Right ventricle myocardium inferior (tissue), 1 donor: ENCODE measurements around the gene C19orf81. TPM values are rescaled to one million over a fixed set of nuclear protein-coding genes. Genes with fewer than 3 reads are reported as not detected.
"Not testable (repeated sequence)": the region's sequence is repeated elsewhere in the genome, so short reads cannot be mapped to it uniquely, and the experiment has no call there.

Source experiments
- ATAC-seq: fragments of 200-7000 bp; cut with Tn5 transposase; one replicate; pipeline ENCODE4 v1.9.1; 2020; ENCODE audit warnings: mild to moderate bottlenecking, moderate library complexity
- DNase-seq: peaks from one replicate; pipeline ENCODE4 v3.0.0; 2021; ENCODE audit errors: missing footprints
- intact Hi-C: fragments of 100-400 bp; cut with DNase I; formaldehyde crosslinking; loops from one replicate; pipeline ENCODE4 v1.11.0; 2022
- long read RNA-seq: library from polyadenylated mRNA; unstranded; transcript quantifications from one replicate; pipeline ENCODE4 v2.0.0, GENCODE V29; 2021
- total RNA-seq: library from RNA; stranded (reverse); fragmentation: NEBNext Ultra II Directional; extraction: Animal tissue kit (Norgen Biotek cat#: 25700); gene quantifications from one replicate; pipeline ENCODE4 v1.2.1, GENCODE V29; 2021
- donor health status: DM: no; HTN: yes; CAD: no; lungs with severe emphysema.

Gene C19orf81
- 2.5 TPM for total RNA-seq
- long read RNA-seq, partial matches to known transcripts = 0 of 2 reads
- long read RNA-seq, other reads (novel, unspliced or antisense) = 2 of 2 reads

- DNase-seq (no peak), ATAC-seq (no peak)
- intact Hi-C loops = no loop called here
Observed at GRCh38 chr19:50649433-50650391, at the start of gene C19orf81. TSS of gene C19orf81 (plus strand) at chr19:50649445. CDS start at chr19:50649445, 0 bp downstream.

- DNase-seq (no peak), ATAC-seq (no peak)
- intact Hi-C loops = no loop called here
Observed at GRCh38 chr19:50601407-50602088, 47.7 kb upstream of the C19orf81 start.

- intact Hi-C loops = no loop called here
- ATAC-seq = no peak
- no peak for DNase-seq
Observed at GRCh38 chr19:50602089-50602422, 47.2 kb upstream of the C19orf81 start.

- intact Hi-C loops = no loop called here
- DNase-seq = no peak
- no peak for ATAC-seq
Observed at GRCh38 chr19:50602496-50602895, 46.7 kb upstream of the C19orf81 start.

DNA sequence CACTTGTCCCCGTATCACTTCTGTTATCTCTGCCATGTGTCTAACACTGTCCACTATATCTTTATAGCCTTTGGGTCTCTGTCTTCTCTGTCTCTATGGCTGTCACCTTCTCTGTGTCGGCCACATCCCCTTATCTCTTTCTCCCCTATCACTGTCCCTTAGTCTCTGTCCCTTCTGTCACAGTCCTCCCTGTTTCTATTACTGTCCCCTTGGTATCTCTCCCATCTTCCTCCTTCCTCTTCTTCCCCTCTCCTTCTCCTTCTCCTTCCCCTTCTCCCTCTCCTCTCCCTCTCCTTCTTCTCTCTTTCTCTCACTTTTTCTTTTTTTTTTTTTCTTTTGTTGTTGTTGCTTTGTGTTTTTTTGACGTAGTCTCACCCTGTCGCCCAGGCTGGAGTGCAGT lies 46.3 kb upstream of the C19orf81 start:
- no peak for DNase-seq
- no peak for ATAC-seq

DNA sequence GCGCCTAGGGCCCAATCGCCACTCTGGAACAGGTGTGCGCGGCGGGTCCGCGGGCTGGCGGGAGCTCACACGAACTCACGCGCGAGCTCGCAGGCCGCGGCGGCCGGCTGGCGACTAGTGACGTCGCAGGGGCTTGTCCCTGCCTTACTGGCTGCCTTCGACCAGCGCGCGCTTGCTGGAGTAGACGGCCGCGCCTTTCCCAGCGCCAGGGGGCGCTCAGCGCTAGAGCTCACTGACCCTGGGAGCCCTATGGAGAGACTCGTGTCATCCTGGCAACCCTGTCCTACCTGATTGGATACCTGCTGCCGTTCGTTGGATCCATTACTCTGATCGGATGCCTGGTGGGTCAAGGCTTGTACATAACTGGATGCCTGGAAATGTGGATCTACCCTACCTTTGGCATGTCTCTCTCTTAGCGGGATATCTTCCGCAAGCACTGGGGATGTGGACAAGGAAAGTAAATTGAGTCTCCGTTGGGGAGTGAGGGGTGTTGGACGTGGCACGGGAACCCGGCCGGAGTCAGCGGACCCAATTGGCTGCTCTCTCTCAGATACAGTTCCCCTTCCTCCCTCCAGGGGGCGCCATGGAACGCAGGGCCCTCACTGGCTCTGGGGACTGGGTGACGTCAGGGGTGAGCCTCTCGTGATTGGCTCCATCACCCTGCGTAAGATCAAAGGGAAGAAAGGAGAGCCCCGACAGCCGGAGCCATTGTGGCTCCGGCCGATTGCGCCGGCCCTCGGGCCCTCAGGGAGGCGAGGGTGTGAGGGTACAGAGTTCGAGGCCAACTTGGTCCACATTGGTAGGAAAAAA lies 44.8 kb upstream of the C19orf81 start:
- ATAC-seq, DNase-seq, intact Hi-C loops: not testable (repeated sequence)

More for the DNA sequence above, 46.3 kb upstream of the C19orf81 start:
- intact Hi-C loops = no loop called here

DNA sequence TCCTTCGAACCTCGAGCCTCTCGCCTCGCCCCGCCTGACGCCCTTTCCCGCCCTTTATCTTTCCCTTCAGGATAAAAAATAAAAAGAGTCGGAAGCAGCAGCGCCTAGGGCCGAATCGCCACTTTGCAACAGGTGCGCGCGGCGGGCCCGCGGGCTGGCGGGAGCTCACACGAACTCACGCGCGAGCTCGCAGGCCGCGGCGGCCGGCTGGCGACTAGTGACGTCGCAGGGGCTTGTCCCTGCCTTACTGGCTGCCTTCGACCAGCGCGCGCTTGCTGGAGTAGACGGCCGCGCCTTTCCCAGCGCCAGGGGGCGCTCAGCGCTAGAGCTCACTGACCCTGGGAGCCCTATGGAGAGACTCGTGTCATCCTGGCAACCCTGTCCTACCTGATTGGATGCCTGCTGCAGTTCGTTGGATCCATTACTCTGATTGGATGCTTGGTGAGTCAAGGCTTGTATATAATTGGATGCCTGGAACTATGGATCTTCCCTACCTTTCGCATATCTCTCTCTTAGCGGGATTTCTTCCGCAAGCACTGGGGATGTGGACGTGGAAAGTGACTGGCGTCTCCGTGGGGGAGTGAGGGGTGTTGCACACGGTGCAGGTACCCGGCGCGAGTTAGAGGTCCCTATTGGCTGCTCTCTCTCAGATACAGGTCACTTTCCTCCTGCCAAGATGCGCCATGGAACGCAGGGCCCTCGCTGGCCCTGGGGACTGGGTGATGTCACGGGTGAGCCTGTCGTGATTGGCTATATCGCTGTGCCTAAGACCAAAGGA lies 43.0 kb upstream of the C19orf81 start:
- DNase-seq, ATAC-seq, intact Hi-C loops: not testable (repeated sequence)

- ATAC-seq = no peak
- intact Hi-C loops = no loop called here
Observed at GRCh38 chr19:50607388-50607787, 41.9 kb upstream of the C19orf81 start.

DNA sequence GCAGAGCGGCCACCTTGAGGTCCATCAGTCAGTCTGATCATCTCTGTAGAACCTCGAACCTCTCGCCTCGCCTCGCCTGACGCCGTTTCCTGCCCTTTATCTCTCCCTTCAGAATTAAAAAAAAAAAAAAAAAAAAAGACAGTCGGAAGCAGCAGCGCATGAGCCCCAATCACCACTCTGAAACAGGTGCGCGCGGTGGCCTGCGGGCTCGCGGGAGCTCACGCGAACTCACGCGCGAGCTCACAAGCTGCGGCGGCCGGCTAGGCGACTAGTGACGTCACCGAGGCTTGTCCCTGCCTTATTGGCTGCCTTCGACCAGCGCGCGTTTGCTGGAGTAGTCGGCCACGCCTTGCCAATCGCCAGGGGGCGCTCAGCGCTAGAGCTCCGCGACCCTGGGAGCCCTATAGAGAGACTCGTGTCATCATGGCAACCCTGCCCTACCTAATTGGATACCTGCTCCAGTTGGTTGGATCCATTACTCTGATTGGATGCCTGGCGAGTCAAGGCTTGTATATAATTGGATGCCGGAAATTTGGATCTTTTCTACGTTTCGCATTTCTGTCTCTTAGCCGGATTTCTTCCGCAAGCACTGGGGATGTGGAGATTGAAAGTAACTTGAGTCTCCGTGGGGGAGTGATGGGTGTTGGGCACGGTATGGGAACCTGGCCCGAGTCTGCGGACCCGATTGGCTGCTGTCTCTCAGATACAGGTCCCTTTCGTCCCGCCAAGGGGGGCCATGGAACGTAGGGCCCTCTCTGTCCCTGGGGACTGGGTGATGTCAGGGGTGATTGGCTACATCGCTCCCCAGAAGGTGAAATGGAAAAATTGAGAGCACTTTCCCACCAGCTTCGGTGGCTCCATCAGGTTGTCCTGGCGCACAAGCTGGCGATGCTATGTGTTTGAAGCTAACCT lies 41.1 kb upstream of the C19orf81 start:
- ATAC-seq = peak; percentile 39
- peak; percentile 84 for DNase-seq
- intact Hi-C loops = no loop called here

More at GRCh38 chr19:50607388-50607787, 41.9 kb upstream of the C19orf81 start:
- DNase-seq = no peak

DNA sequence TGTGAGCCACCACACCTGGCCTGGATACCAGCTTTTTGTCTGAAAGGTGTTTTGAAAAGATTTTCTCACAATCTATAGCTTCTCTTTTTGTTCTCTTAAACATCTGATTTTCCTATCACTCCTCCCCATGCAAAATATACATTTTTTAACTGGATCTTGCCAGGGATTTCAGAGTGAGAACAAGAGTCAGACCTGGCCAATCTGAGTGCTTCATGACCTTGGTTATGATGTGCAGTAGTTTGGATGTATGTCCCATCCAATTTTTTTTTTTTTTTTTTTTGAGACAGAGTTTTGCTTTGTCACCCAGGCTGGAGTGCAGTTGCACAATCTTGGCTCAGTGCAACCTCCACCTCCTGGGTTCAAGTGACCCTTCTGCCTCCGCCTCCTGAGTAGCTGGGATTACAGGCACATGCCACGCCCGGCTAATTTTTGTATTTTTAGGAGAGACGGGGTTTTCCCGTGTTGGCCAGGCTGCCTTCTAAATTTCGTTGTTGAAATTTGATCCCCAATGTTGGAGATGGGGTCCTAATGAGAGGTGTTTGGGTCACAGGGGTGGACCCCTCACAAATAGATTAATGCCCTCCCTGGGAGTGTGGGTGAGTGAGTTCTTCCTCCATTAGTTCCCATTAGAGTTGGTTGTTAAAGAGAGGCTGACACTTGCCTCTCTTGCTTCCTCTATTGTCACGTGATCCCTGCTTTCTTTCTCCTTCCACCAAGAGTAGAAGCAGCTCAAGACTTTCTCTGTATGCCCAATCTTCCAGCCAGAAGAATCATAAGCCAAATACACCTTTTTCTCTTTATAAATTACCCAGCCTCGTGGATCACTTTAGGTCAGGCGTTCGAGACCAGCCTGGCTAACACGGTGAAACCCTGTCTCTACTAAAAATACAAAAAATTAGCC lies 36.5 kb upstream of the C19orf81 start:
- intact Hi-C loops, ATAC-seq, DNase-seq: not testable (repeated sequence)

DNA sequence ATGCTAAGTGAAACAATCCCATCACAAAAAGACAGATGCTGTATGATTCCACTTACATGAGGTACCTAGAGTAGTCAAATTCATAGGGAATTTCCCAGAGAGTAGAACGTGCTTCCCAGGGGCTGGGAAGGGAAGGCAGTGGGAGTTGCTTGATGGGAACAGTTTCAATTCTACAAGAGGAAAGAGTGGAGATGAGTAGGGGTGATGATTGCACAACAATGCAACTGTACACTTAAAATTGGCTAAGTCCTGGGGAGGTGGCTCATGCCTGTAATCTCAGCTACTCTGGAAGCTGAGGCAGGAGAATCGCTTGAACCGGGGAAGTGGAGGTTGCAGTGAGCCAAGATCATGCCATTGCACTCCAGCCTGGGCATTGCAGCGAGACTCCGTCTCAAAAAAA lies 30.9 kb upstream of the C19orf81 start:
- ATAC-seq, DNase-seq, intact Hi-C loops: not testable (repeated sequence)

GRCh38 chr19:50619184-50619583 lies 30.1 kb upstream of the C19orf81 start:
- ATAC-seq, intact Hi-C loops, DNase-seq: not testable (repeated sequence)

GRCh38 chr19:50620394-50620906 lies 28.8 kb upstream of the C19orf81 start:
- DNase-seq, intact Hi-C loops, ATAC-seq: not testable (repeated sequence)

DNA sequence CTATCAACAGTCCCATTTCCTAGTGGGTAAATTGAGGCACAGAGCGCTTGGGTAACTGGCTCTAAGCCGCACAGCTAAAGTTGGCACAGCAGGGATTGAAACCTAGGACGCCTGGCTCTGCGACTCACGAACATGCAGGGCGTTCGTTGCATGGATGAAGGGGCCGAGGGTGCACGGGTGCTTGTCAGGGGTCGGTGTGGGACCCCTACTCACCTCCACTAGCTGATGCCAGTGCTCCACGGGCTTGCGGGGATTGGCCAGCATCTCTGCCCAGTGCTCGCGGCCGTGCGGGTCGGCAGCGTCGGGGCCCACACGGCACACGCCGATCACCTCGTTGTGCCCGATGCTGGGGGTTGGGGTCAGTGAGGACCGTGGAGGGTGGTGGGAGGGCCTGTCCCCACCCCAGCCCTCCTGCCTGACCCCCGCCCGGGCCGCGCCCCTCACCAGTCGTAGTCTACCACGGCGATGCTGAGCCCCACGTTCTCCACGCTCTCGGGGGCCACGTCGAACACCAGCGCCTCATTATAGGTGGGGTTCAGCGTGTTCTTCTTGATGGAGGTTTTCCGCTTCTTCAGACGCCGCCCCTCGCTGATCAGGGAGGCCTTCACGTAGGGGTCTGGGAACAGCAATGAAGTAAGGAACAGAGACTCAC lies 24.2 kb upstream of the C19orf81 start:
- intact Hi-C loops = no loop called here
- ATAC-seq (no peak), DNase-seq (no peak)

DNA sequence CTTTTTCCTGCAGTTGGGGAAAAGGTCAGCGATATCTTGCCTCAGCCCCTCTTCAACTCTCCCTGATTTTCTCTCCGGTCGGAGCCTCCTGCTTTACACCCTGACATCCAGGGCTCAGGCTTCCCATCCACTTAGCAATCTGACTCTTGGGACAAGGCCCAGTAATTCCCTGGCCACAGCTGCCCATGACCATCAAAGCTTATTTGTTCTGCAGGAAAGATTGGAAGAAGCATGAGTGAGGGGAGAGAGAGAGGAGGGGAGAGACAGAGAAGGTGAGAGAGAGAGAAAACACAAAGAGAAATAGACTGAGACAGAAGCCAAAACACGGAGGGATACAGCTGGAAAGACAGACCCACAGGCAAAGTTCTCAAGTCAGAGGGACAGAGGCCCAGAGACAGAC lies 23.2 kb upstream of the C19orf81 start:
- no peak for ATAC-seq
- intact Hi-C loops = no loop called here
- DNase-seq = no peak
